Measurements from ENCODE around the gene SLC6A13. TPM values are rescaled to one million over a fixed set of nuclear protein-coding genes. Genes with fewer than 3 reads are reported as not detected.

Gene SLC6A13
- total RNA-seq, 1 donor from 2014 or later: not detected

- DNase-seq (ENCODE audit: low read depth in 2 of 2): peak; percentile 24 to 56
Observed at GRCh38 chr12:179131-179884, 83.3 kb downstream of the SLC6A13 start.

DNA sequence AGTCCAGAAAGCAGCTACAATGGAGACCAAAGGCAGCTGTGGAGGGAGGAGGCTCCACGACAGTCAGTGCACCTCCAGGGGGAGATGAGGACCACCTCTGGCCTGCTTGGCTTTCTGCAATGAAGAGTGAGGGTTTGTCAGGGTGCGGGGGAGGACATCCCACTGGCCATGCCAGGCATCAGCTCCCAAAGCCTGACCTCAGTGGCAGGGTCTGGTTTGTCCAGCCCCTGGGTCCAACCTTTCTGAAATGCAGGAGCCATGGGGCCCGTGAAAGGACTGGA, 83.9 kb downstream of the SLC6A13 start:
- DNase-seq (ENCODE audit: low read depth in 2 of 2): no peak

DNA sequence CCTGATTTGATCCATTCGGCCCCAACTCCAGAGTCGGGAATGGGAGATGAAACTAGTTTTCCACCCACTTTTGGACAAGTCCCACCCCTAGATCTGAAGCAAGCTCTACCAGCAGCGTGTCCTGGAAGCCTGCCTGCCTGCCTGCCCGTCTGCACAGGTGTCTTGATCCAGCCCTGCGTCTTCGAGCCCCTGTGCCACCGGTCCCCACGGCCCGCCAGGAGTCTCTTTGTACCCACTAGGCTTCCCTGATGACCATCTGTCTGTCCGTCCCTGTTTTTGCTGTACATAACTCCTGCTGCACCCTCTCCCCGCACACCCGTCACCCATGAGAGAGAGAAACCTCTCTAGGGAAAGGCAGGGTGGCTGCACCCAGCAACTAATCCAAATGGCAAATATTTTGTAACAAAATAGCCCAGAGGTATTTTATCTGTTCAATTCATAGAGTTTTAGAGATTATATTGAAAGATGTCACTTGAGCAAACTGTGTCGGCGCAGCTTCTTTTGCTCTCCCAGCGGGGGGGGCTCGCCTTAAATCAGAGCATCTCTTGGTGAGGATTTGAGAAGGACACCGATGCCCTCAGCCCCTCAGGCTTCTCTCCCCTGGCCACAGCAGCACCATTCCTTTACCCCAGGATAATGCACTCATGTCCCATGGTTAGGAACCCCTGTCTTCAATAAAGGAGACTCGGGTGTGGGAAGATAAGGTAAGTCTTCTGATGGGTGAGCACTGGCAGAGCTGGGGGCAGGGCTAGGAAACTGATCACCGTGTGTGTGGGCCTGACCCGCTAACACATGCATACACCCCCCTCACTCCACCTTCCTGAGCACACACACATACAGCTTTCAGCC, 84.4 kb downstream of the SLC6A13 start:
- no peak for DNase-seq (ENCODE audit: low read depth in 2 of 2)

- DNase-seq (ENCODE audit: low read depth in 2 of 2): no peak
Observed at GRCh38 chr12:177336-177979, 85.2 kb downstream of the SLC6A13 start.

DNA sequence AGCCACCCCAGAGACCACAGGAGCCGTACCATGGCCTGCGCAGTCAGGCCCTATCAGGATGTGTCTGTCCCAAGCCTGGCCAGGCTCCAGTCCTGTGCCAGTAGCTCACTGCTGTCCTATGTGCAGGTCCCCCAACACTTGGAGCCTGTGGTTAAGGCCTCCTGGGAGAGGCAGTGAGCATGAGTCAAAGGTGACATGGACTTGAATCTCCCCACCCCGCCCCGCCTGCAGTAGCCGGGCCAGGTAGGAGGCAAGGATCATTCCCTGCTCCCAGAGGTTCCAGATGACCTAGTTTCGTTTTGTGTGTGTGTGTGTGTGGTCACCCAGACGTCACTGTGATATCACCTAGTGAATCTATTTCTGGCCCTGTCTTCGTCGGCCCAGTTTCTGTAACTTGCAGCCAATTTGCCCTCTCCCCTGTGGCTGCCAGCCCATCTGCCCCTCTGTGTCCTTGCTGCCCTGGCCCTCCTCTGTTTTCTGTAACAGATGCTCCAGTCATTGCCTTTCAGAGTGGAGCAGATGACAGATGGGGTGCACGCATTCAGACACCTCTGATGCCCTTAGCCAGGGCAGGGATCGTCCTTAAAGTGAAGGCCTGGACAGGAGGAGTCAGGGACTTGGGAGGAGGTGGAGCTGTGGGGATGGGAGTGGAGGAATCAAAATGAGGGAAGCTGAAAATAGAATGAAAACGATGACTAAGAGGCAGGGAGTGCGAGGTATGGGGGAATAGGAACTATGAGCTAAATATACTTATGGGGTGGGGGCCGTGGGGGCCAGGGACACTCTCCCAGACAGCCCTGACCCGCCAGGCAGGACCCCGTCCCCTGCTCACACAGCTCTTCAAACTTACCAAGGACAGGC, 86.1 kb downstream of the SLC6A13 start:
- DNase-seq (ENCODE audit: low read depth in 2 of 2): no peak

DNA sequence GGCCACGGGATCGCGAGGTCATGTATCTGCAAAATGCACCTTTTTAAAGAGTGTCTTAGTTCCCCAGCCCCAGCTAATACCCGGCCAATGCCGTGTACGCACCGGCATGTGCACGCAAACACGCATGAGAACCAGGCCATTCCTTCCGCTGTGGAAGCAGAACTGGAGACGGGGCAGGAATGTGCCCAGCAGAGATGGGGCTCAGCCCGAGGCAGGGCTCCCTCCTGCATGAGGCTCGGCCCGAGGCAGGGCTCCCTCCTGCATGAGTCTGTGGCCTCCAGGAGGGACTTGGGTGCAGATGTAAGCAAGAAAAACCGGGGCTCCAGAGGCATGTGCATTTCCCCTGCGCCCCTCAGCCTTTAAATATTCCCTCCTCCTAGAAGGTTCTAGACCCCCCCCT, 86.9 kb downstream of the SLC6A13 start:
- DNase-seq (ENCODE audit: low read depth in 2 of 2): no peak

DNA sequence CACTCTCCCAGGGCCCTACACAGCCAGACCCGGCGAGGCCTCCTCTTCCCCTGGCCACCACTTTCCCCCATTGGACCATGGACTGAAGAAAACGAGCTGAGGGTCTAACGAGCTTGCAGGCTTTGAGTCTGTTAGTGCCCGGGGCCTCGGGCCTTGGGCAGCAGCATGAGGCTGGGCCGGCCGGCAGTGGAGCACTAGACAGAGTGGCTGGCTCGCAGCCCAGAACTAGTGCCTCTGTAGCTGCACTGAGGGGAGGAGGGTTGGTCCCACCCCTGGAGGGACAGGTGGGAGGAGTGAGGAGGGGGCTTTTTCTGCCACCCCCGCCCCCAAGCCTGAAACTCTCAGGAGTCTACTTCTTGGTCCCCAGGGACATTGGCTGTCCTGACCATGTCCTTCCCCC, 87.4 kb downstream of the SLC6A13 start:
- peak in 1 of 2 donors; percentile 41 for DNase-seq (ENCODE audit: low read depth in 2 of 2)

DNA sequence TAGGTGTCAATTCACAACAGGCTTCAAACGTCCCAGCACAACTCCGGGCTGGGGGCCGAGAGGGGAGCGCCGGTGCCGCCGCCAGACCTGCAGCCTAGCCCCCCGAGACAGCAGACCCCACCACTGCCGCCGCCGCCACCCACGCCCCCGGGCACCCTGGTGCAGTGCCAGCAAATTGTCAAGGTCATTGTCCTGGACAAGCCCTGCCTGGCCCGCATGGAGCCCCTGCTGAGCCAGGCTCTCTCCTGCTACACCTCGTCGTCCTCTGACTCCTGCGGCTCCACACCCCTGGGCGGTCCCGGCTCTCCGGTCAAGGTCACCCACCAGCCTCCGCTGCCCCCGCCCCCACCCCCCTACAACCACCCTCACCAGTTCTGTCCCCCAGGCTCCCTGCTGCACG, 88.0 kb downstream of the SLC6A13 start:
- DNase-seq (ENCODE audit: low read depth in 2 of 2): no peak

GRCh38 chr12:174124-174523, 88.5 kb downstream of the SLC6A13 start:
- no peak for DNase-seq (ENCODE audit: low read depth in 2 of 2)

GRCh38 chr12:172732-173161, 89.9 kb downstream of the SLC6A13 start:
- DNase-seq (ENCODE audit: low read depth in 2 of 2): no peak

DNA sequence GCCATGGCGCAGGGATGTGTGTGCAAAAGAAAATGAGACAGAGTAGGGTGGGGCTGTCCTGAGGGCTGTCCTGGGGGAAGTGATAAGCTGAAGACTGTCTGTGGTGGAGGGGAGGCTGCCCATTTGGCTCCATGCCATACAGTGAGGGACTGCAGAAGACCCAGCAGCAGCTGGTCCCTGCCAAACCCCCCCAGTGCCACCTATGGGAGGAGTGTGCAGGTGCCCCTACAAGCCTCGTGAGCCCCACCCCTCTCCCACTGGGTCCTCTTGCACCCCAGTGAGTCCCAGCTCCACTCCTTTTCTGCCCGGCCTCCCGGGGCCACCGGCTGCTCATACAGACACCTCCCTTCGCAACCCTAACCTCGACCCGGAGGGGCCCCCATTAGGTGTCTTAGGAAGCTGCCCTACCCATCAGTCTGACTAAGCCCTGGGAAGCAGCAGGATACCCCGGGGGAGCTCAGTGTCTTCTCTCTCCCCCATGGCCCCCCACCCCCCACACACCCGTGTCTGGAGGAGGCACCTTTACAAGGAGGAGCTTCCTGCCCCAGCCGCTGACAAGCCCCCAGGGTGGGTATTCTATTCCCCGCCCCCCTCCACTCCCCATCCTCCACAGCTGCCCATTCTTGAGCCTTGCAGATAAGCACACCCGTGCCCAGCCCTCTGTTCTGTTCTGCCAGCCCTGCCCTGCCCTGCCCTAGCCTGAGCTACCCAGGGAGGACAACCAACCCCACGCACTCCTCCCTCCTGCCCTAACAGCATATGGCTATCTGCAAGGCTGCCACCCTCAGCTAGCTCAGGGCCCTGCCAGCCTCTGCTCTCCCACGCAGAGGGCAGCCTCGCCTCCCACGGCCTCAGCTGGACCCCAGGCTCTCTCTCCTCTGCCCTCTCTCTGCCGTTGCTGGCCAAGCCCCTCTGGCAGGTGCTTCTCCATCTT, 90.6 kb downstream of the SLC6A13 start:
- DNase-seq (ENCODE audit: low read depth in 2 of 2): no peak

GRCh38 chr12:171276-171675, 91.4 kb downstream of the SLC6A13 start:
- no peak for DNase-seq (ENCODE audit: low read depth in 2 of 2)

Other genes with a start within 250 kb of the SLC6A13 start
- gene IQSEC3, start 196.1 kb downstream of the SLC6A13 start, total RNA-seq: under 0.01 TPM in 2 replicates
- gene SLC6A12, start 48.7 kb downstream of the SLC6A13 start, total RNA-seq: not detected in 2 replicates
- gene KDM5A, start 126.5 kb upstream of the SLC6A13 start, total RNA-seq: 35.1 and 51.6 TPM in 2 replicates
- gene CCDC77, start 138.8 kb upstream of the SLC6A13 start, total RNA-seq: 6.3 and 7.7 TPM in 2 replicates
- gene B4GALNT3, start 197.1 kb upstream of the SLC6A13 start, total RNA-seq: under 0.01 TPM in 1 of 2 replicates, not detected in the other